ENCODE data around the gene NDUFV2. TPM values are rescaled to one million over a fixed set of nuclear protein-coding genes. Genes with fewer than 3 reads are reported as not detected.

NDUFV2 gene
- total and polyA plus RNA-seq, 2 donors (not counting 3 experiments of a cell fraction or from before 2014, with no cell fraction given) = 65.7 to 152 TPM

DNA sequence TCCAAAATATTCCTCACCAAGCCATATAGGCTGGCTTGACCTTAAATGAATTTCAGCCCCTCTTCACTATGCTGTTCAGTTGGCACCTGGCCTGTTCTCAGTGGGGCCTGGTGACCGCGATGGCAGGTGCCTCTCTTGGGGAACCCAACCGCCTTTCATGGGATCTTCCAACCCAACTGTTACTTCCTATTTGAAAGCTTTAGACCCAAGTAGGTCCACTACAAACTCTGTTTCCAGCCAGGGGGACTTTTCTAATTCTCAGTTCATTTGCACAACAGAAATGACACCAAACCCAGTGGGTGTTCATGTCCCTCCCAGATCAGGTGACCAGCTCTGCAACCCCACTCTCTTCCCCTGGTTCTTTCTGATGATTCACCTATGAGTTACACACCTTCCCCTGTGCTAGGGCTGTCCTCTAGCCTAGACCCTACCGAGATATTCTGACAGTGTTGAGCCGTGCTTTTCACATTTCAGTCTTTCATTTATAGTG, 35.6 kb upstream of the NDUFV2 start:
- intact Hi-C loops (cut with micrococcal nuclease) (no loop called here), dilution Hi-C loops (cut with MboI; ENCODE audit: extremely low pct_ligation_motif_present, low sequenced_read_pairs) (no loop called here)
- DNase-seq (ENCODE audit: low read depth, low spot score) (no peak), FAIRE-seq (no peak)
- Histone ChIP-seq H3K4me1 (ENCODE audit: control insufficient read depth, extremely low read depth, insufficient read depth, low read length) (no peaks in the 10 kb centered on the region), H3K9me1 (replicated peaks; ENCODE audit: control insufficient read depth, extremely low read depth, insufficient read depth, low read length) (no peaks in the 10 kb centered on the region), H3K9ac (replicated peaks; ENCODE audit: extremely low read depth, insufficient read depth, low read length) (no peak overlapping the region), H3K27ac (ENCODE audit: insufficient read depth, low read depth, low read length) (no peak overlapping the region), H3K27me3 (ENCODE audit: control insufficient read depth in 2 of 2, insufficient read depth in 2 of 2, low read length in 2 of 2) (no peaks in the 10 kb centered on the region), H3K79me2 (ENCODE audit: control insufficient read depth, insufficient read depth, low read length) (no peaks in the 10 kb centered on the region), H4K20me1 (replicated peaks; ENCODE audit: control insufficient read depth, extremely low read depth, insufficient read depth, low read length) (no peaks in the 10 kb centered on the region), H3K4me3 (replicated peaks in 1 of 3; ENCODE audit: insufficient read depth in 1 of 3, low read depth in 1 of 3, low read length in 3 of 3) (no peak overlapping the region), H3K36me3 (ENCODE audit: control insufficient read depth in 2 of 2, extremely low read depth in 1 of 2, insufficient read depth in 2 of 2, low read length in 2 of 2) (no peaks in the 10 kb centered on the region), H3K4me2 (ENCODE audit: insufficient read depth, low read length) (no peak overlapping the region), H2AFZ (ENCODE audit: low read depth, low read length) (no peak overlapping the region), H3K9me3 (replicated peaks; ENCODE audit: control insufficient read depth, insufficient read depth, low read length) (no peaks in the 10 kb centered on the region)
- POLR2A ChIA-PET = no interaction called here
- no peak for TF ChIP-seq POLR2AphosphoS5 (IDR thresholded peaks at IDR 0.05; ENCODE audit: insufficient read depth, low read depth, low read length)
- TF ChIP-seq, protein P1, sequence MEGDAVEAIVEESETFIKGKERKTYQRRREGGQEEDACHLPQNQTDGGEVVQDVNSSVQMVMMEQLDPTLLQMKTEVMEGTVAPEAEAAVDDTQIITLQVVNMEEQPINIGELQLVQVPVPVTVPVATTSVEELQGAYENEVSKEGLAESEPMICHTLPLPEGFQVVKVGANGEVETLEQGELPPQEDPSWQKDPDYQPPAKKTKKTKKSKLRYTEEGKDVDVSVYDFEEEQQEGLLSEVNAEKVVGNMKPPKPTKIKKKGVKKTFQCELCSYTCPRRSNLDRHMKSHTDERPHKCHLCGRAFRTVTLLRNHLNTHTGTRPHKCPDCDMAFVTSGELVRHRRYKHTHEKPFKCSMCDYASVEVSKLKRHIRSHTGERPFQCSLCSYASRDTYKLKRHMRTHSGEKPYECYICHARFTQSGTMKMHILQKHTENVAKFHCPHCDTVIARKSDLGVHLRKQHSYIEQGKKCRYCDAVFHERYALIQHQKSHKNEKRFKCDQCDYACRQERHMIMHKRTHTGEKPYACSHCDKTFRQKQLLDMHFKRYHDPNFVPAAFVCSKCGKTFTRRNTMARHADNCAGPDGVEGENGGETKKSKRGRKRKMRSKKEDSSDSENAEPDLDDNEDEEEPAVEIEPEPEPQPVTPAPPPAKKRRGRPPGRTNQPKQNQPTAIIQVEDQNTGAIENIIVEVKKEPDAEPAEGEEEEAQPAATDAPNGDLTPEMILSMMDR (IDR thresholded peaks at IDR 0.05; ENCODE audit: extremely low read depth in 1 of 2, insufficient read depth in 1 of 2, low read depth in 1 of 2, low read length in 2 of 2) = no peak
- TF ChIP-seq JUN (IDR thresholded peaks at IDR 0.05; ENCODE audit: borderline replicate concordance, insufficient read depth, insufficient read length, low read depth) = no peak
- TF ChIP-seq, protein P2, sequence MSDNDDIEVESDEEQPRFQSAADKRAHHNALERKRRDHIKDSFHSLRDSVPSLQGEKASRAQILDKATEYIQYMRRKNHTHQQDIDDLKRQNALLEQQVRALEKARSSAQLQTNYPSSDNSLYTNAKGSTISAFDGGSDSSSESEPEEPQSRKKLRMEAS (IDR thresholded peaks at IDR 0.05; ENCODE audit: insufficient read depth, insufficient read length) = no peak
- no peak for TF ChIP-seq GATA2 (IDR thresholded peaks at IDR 0.05; ENCODE audit: insufficient read depth, insufficient read length, low read depth, low read length)
- no peak for TF ChIP-seq EZH2 (IDR thresholded peaks at IDR 0.05; ENCODE audit: borderline replicate concordance, low read depth, low read length, severe bottlenecking)
- TF ChIP-seq POLR2A (IDR thresholded peaks at IDR 0.05; ENCODE audit: low read depth, low read length) = no peak
- no peak for TF ChIP-seq FOS (IDR thresholded peaks at IDR 0.05; ENCODE audit: borderline replicate concordance, insufficient read depth, low read length)
- TF ChIP-seq MYC (IDR thresholded peaks at IDR 0.05; ENCODE audit: low read depth, low read length) = no peak
- CTCF ChIA-PET = interaction anchor here (1.2 kb wide), 1 partner anchor 27 kb away, joined by 3 read pairs; no protein-coding TSS in a partner anchor
- BruUV-seq (replicated peaks) = no TSS peak

All from endothelial cell of umbilical vein (primary cell).